BLaER1 treated with 17β-estradiol and CSF1 and Interleukin-3, amounts not matched to agents 10 nM and 100 nM (cell line): ENCODE results near the gene ANKRD11.
"Not testable (repeated sequence)": the region's sequence is repeated elsewhere in the genome, so short reads cannot be mapped to it uniquely, and the experiment has no call there.

ENCODE experiments used
- H3K27ac ChIP-seq, 11 experiments: shearing (Covaris generic); formaldehyde crosslinking; 2 replicates each; pipeline ENCODE4 v1.8.1; 2022
- H3K27me3 ChIP-seq, 11 experiments: shearing (Covaris generic); formaldehyde crosslinking; 2 replicates each; pipeline ENCODE4 v1.8.1; 2022
- H3K36me3 ChIP-seq, 11 experiments: shearing (Covaris generic); formaldehyde crosslinking; 2 replicates each; pipeline ENCODE4 v1.8.1; 2022
- H3K4me1 ChIP-seq, 10 experiments: shearing (Covaris generic); formaldehyde crosslinking; 2 replicates each; pipeline ENCODE4 v1.8.1; 2022
- H3K4me2 ChIP-seq, 11 experiments: shearing (Covaris generic); formaldehyde crosslinking; 2 replicates each; pipeline ENCODE4 v1.8.1; 2022
- H3K4me3 ChIP-seq, 10 experiments: shearing (Covaris generic); formaldehyde crosslinking; 2 replicates each; pipeline ENCODE4 v1.8.1; 2022
- H3K9ac ChIP-seq, 11 experiments: shearing (Covaris generic); formaldehyde crosslinking; 2 replicates each; pipeline ENCODE4 v1.8.1; 2022
- H3K9me3 ChIP-seq, 11 experiments: shearing (Covaris generic); formaldehyde crosslinking; replicated peaks in 1 of 11; 2 replicates each; pipeline ENCODE4 v1.8.1; 2022
- H4K20me1 ChIP-seq, 11 experiments: shearing (Covaris generic); formaldehyde crosslinking; 2 replicates each; pipeline ENCODE4 v1.8.1; 2022
- Cebpa-rat ChIP-seq, 11 experiments: shearing (Covaris generic); IDR thresholded peaks; 2 replicates each; pipeline ENCODE4 v1.8.1; 2022

ANKRD11 gene

DNA sequence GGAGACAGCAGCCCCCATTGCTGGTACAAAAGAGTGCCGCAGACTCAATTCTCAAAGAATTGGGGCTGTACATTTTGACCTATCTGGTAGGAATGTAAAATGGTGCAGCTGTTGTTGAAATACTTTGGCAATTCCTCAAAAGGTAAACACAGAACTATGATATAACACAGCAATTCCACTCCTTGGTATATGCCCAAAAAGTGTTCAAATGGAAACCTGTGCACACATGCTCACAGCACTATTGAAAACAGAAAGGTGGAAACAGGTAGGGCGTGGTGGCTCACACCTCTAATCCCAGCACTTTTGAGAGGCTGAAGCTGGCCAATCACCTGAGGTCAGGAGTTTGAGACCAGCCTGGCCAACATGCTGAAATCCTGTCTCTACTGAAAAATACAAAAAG, 34.7 kb downstream of the ANKRD11 start:
- H3K4me1 ChIP-seq, result peaks cover 64 to 90% (median 78%) of the 10 kb centered on the region in 10 experiments
- no peaks in the 10 kb centered on the region for H3K27me3 ChIP-seq
- no peak overlapping the region for H3K9ac ChIP-seq
- H4K20me1 ChIP-seq, result peaks cover 98 to 100% (median 100%) of the 10 kb centered on the region in 11 experiments
- H3K36me3 ChIP-seq, result peaks cover 6 to 53% (median 30%) of the 10 kb centered on the region in 11 experiments; a peak in 19 of 22 replicates
- peaks cover 0 to 17% (median 0%) of the 10 kb centered on the region in 11 experiments; a peak in 5 of 22 replicates for H3K9me3 ChIP-seq
- H3K4me2 ChIP-seq, result peak overlapping the region; percentile 26 to 88 (median 57); a peak in 20 of 22 replicates
- H3K4me3 ChIP-seq, result no peak overlapping the region
- no peak overlapping the region for H3K27ac ChIP-seq
- TF ChIP-seq Cebpa-rat (IDR thresholded peaks at IDR 0.05), result no peak

- H3K36me3 ChIP-seq, result peaks cover 6 to 48% (median 28%) of the 10 kb centered on the region in 11 experiments; a peak in 19 of 22 replicates
- peak overlapping the region; percentile 26 to 88 (median 57); a peak in 21 of 22 replicates for H3K4me2 ChIP-seq
- no peak for TF ChIP-seq Cebpa-rat (IDR thresholded peaks at IDR 0.05)
- H3K27ac ChIP-seq, result no peak overlapping the region
- H3K9ac ChIP-seq, result no peak overlapping the region
- H4K20me1 ChIP-seq, result peaks cover 98 to 100% (median 100%) of the 10 kb centered on the region in 11 experiments
- peaks cover 0 to 17% (median 0%) of the 10 kb centered on the region in 11 experiments; a peak in 5 of 22 replicates for H3K9me3 ChIP-seq
- no peak overlapping the region for H3K4me3 ChIP-seq
- peaks cover 65 to 95% (median 83%) of the 10 kb centered on the region in 10 experiments for H3K4me1 ChIP-seq
- no peaks in the 10 kb centered on the region for H3K27me3 ChIP-seq
These were observed 35.2 kb downstream of the ANKRD11 start for GRCh38 chr16:89455178-89455577.

GRCh38 chr16:89454378-89455125, 35.8 kb downstream of the ANKRD11 start:
- not testable (repeated sequence) for H3K4me3 ChIP-seq, H3K27me3 ChIP-seq
- H3K4me2 ChIP-seq, result peak overlapping the region; percentile 54 to 89 (median 77)
- H4K20me1 ChIP-seq, result peaks cover 98 to 100% (median 100%) of the 10 kb centered on the region in 11 experiments
- peak overlapping the region in 3 of 11 experiments; percentile 6 to 8 (median 7); a peak in 3 of 22 replicates for H3K27ac ChIP-seq
- H3K9ac ChIP-seq, result 0 out of 22 replicates have a peak overlapping the region, but pooled peaks of 2 of the 11 experiments have one; percentile 0 to 31
- peaks cover 0 to 17% (median 0%) of the 10 kb centered on the region in 11 experiments; a peak in 5 of 22 replicates for H3K9me3 ChIP-seq
- peaks cover 71 to 97% (median 88%) of the 10 kb centered on the region in 10 experiments for H3K4me1 ChIP-seq
- H3K36me3 ChIP-seq, result peaks cover 6 to 41% (median 21%) of the 10 kb centered on the region in 11 experiments; a peak in 18 of 22 replicates

GRCh38 chr16:89453501-89454321, 36.6 kb downstream of the ANKRD11 start:
- Histone ChIP-seq H3K9me3 (peaks cover 0 to 13% (median 0%) of the 10 kb centered on the region in 11 experiments; a peak in 5 of 22 replicates), H3K4me2 (peak overlapping the region; percentile 54 to 89 (median 77)), H4K20me1 (peaks cover 98 to 100% (median 100%) of the 10 kb centered on the region in 11 experiments), H3K27ac (peak overlapping the region in 7 of 11 experiments; percentile 6 to 35 (median 8); a peak in 7 of 22 replicates), H3K36me3 (peaks cover 6 to 38% (median 24%) of the 10 kb centered on the region in 11 experiments; a peak in 18 of 22 replicates), H3K4me3 (no peak overlapping the region), H3K27me3 (no peaks in the 10 kb centered on the region), H3K4me1 (peaks cover 75 to 97% (median 90%) of the 10 kb centered on the region in 10 experiments), H3K9ac (peak overlapping the region in 2 of 11 experiments; percentile 0 to 31; a peak in 2 of 22 replicates)
- 0 out of 22 replicates have a peak, but pooled peaks of 1 of the 11 experiments have one; percentile 18 for TF ChIP-seq Cebpa-rat (IDR thresholded peaks at IDR 0.05)

GRCh38 chr16:89452925-89453324, 37.4 kb downstream of the ANKRD11 start:
- H3K9ac ChIP-seq, result no peak overlapping the region
- H3K27ac ChIP-seq, result no peak overlapping the region

DNA sequence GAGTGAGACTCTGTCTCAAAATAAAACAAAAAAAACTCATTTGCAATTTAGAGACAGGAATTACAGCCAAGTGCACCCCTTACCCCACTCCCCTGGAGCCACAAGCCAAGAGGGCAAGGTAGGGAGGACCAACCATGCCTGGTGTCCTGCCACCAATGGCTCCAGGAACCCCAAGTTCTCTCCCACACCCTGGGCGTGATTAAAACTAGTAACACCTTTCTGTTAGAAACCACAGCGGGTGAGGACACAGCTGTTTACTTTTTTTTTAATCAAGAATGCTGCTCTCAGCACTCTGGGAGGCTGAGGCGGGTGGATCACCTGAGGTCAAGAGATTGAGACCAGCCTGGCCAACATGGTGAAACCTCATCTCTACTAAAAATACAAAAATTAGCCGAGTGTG, 38.1 kb downstream of the ANKRD11 start:
- Histone ChIP-seq H3K4me2 (peak overlapping the region; percentile 2 to 89 (median 76); a peak in 14 of 22 replicates), H3K4me3 (no peak overlapping the region), H3K9me3 (peaks cover 0 to 7% (median 0%) of the 10 kb centered on the region in 11 experiments; a peak in 2 of 22 replicates), H3K27ac (no peak overlapping the region), H3K27me3 (no peaks in the 10 kb centered on the region), H3K4me1 (peaks cover 80 to 98% (median 93%) of the 10 kb centered on the region in 10 experiments), H3K36me3 (peaks cover 6 to 28% (median 15%) of the 10 kb centered on the region in 11 experiments; a peak in 12 of 22 replicates), H3K9ac (no peak overlapping the region), H4K20me1 (peaks cover 98 to 100% (median 100%) of the 10 kb centered on the region in 11 experiments)
- TF ChIP-seq Cebpa-rat (IDR thresholded peaks at IDR 0.05), result no peak

More at GRCh38 chr16:89452925-89453324, 37.4 kb downstream of the ANKRD11 start:
- H3K27me3 ChIP-seq, result no peaks in the 10 kb centered on the region
- TF ChIP-seq Cebpa-rat (IDR thresholded peaks at IDR 0.05), result no peak
- H3K4me1 ChIP-seq, result peaks cover 80 to 98% (median 93%) of the 10 kb centered on the region in 10 experiments
- H4K20me1 ChIP-seq, result peaks cover 98 to 100% (median 100%) of the 10 kb centered on the region in 11 experiments
- H3K4me2 ChIP-seq, result peak overlapping the region; percentile 2 to 89 (median 76); a peak in 16 of 22 replicates
- H3K36me3 ChIP-seq, result peaks cover 6 to 35% (median 21%) of the 10 kb centered on the region in 11 experiments; a peak in 15 of 22 replicates
- no peak overlapping the region for H3K4me3 ChIP-seq
- peaks cover 0 to 10% (median 0%) of the 10 kb centered on the region in 11 experiments; a peak in 4 of 22 replicates for H3K9me3 ChIP-seq

GRCh38 chr16:89450537-89450936, 39.8 kb downstream of the ANKRD11 start:
- no peak overlapping the region for H3K4me3 ChIP-seq
- H3K9me3 ChIP-seq, result no peaks in the 10 kb centered on the region
- peak overlapping the region in 9 of 11 experiments; percentile 4 to 93 (median 33); a peak in 11 of 22 replicates for H3K4me2 ChIP-seq
- peaks cover 5 to 15% (median 8%) of the 10 kb centered on the region in 11 experiments; a peak in 8 of 22 replicates for H3K36me3 ChIP-seq
- no peaks in the 10 kb centered on the region for H3K27me3 ChIP-seq
- H3K27ac ChIP-seq, result no peak overlapping the region
- H3K9ac ChIP-seq, result no peak overlapping the region; a peak in 1 of 22 replicates
- H4K20me1 ChIP-seq, result peaks cover 100% of the 10 kb centered on the region in 11 experiments
- peaks cover 83 to 100% (median 97%) of the 10 kb centered on the region in 10 experiments for H3K4me1 ChIP-seq
- TF ChIP-seq Cebpa-rat (IDR thresholded peaks at IDR 0.05), result no peak

DNA sequence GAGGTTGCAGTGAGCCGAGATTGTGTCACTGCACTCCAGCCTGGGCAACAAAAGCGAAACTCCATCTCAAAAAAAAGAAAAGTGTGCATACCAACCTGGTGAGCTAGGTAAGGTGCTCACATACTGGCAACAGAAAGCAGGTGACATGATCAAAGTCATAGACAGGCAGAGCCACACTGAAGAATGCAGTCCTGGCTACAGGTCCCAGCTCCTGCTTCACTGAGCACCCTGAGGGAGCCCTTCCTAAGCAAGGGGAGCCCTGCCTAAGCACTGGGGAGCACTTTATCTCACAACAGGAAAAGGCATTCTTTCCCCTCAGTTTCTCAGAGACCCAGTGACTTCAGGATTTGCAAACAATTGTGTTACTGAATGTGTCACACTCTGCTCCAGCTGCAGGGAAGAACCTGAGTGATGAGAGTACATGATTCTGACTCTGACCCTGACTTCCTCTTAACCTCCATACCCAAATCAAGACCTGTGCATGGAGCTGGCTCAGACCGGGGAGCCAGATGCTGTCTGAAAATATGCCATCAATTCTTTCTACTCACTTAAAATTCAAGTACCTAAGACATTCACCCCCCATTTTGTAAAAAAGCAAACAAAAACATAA, 40.5 kb downstream of the ANKRD11 start:
- peak overlapping the region in 3 of 11 experiments; percentile 6 to 22 (median 11); a peak in 2 of 22 replicates for H3K9ac ChIP-seq
- H3K4me3 ChIP-seq, result no peak overlapping the region
- no peaks in the 10 kb centered on the region for H3K27me3 ChIP-seq
- peak overlapping the region in 1 of 11 experiments; percentile 32; a peak in 1 of 22 replicates for H3K27ac ChIP-seq
- TF ChIP-seq Cebpa-rat (IDR thresholded peaks at IDR 0.05), result no peak
- peaks cover 83 to 100% (median 97%) of the 10 kb centered on the region in 10 experiments for H3K4me1 ChIP-seq
- H4K20me1 ChIP-seq, result peaks cover 100% of the 10 kb centered on the region in 11 experiments
- peak overlapping the region in 9 of 11 experiments; percentile 1 to 93 (median 33); a peak in 14 of 22 replicates for H3K4me2 ChIP-seq
- no peaks in the 10 kb centered on the region for H3K9me3 ChIP-seq
- H3K36me3 ChIP-seq, result peaks cover 0 to 12% (median 8%) of the 10 kb centered on the region in 11 experiments; a peak in 6 of 22 replicates
